Epithelial cell of esophagus (primary cell): ENCODE results near the gene OSBPL3.

Source experiments
- DNase-seq: peaks from one replicate; pipeline ENCODE4 v3.0.0; 2010; ENCODE audit warnings: low read depth
- H3K4me3 ChIP-seq: 2 replicates; pipeline ENCODE4 v1.5.1; 2011; ENCODE audit warnings: mild to moderate bottlenecking, low read length, control low read depth
- TF ChIP-seq, protein P1 (sequence below): IDR thresholded peaks from 2 replicates; pipeline ENCODE4 v1.5.1; 2011; ENCODE audit warnings: low read depth, mild to moderate bottlenecking, low read length, control low read depth, inconsistent platforms; ENCODE audit not compliant: insufficient read depth; ENCODE audit errors: missing control alignments

Gene OSBPL3

DNA sequence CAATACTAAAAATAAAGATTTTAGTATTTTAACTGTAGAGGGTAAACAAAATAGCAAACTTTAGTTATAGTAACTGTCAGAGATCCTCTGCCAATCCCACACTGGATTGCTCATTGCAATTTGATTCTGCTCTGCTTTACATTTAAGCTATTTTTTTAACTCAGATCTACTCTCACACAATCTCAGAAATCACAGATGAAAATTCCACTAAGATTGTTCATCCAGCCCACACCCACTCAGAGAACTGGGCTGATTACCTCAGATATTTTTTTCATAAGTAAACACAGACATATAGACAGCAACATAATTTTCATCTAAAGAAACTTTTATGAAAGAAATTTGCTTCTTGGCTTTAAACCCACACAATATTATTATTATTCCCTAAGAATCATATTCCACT, 7.0 kb downstream of the OSBPL3 start:
- peak; percentile 71 for DNase-seq

DNA sequence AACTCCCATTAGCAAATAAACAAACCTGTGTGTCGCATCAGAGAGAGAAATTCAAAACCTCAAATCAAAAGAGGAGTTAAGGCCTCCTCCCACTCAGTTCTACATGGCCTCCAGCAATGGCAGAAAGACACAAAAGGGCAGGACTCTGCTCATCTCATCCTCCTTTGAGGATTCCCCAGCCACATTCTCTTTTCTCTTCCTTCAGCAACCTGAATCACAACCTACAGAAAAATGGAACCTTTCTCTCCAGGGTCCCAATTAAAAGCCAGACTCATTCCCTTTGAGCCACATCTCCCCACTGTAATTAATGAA, 7.9 kb downstream of the OSBPL3 start:
- TF ChIP-seq, protein P1, sequence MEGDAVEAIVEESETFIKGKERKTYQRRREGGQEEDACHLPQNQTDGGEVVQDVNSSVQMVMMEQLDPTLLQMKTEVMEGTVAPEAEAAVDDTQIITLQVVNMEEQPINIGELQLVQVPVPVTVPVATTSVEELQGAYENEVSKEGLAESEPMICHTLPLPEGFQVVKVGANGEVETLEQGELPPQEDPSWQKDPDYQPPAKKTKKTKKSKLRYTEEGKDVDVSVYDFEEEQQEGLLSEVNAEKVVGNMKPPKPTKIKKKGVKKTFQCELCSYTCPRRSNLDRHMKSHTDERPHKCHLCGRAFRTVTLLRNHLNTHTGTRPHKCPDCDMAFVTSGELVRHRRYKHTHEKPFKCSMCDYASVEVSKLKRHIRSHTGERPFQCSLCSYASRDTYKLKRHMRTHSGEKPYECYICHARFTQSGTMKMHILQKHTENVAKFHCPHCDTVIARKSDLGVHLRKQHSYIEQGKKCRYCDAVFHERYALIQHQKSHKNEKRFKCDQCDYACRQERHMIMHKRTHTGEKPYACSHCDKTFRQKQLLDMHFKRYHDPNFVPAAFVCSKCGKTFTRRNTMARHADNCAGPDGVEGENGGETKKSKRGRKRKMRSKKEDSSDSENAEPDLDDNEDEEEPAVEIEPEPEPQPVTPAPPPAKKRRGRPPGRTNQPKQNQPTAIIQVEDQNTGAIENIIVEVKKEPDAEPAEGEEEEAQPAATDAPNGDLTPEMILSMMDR = no peak
- peak; percentile 35 for DNase-seq
- H3K4me3 ChIP-seq = no peak overlapping the region

More for the DNA sequence above, 7.0 kb downstream of the OSBPL3 start:
- TF ChIP-seq, protein P1 = no peak
- H3K4me3 ChIP-seq = no peak overlapping the region

DNA sequence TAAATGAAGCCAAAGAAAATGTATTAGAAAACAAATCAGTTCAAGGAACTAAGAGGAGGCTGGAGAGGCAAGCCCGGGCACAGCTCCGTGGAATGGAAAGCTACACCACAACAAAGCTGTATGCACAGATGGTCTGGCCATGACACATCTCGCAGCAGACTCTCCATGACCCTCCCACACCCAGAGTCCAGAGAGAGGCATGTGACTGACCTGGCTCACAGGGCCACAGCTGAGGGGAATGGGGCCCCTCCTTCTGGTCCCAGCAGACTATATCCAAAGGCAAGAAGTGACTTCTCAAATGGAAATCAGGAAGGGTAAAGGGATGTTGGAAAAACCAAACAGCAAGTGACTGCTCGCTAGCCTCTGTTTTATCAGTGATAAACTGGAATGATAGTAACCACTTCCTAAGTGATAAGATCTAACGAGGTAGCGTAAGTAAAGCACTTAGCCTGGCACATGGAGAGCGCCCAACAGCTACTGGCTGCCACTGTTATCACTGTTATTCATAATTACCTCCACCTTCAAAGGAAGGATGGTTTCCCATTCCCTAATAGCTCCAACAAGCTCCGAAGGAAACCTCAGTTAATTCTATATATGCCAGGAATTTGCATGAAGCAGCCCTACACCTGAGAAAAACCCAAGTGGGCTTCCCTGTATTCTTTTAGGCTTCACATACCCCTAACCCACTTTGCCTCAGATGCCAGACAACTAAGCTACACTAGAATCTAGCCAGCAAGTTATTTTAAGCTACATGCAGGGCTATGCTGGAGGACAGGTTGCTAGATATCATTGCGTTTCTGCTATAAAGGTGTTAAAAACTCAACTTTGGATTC, 8.4 kb downstream of the OSBPL3 start:
- peak overlapping the region; percentile 4 for H3K4me3 ChIP-seq
- peak; percentile 93 for DNase-seq
- TF ChIP-seq, protein P1 = no peak

DNA sequence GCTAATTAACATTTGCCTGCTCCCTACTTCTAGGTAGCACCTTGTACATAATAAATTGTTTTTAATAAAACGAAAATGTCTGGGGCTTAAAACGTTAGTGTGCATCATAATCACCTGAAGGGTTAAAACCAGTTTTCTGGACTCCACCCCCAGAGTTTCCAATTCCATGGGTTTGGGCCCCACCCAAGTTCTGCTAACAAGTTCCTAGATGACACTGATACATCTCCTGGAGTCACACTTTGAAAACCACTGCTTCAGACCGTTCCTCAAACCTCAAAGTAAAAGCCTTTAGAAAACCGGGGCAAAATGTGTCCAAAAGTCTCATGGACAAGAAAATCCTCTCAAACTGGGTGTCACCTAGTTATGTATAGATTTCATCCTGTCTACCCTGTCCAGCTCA, 9.3 kb downstream of the OSBPL3 start:
- TF ChIP-seq, protein P1 = no peak
- peak; percentile 73 for DNase-seq
- no peak overlapping the region for H3K4me3 ChIP-seq

DNA sequence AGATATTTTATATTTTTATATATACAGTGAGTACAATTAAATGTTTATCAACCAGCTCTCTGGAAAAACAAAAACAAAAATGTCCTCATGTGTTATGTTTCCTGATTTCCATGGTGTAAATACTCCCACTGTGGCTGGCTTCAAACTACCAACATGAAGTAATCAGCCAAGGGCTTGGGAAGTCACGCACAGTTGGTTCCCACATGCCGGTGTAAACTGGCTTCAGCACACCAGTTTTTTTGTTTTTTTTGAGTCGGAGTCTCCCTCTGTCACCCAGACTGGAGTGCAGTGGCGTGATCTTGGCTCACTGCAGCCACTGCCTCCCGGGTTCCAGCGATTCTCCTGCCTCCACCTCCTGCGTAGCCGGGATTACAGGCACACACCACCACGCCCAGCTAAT, 11.8 kb downstream of the OSBPL3 start:
- no peak for DNase-seq
- TF ChIP-seq, protein P1 = no peak

DNA sequence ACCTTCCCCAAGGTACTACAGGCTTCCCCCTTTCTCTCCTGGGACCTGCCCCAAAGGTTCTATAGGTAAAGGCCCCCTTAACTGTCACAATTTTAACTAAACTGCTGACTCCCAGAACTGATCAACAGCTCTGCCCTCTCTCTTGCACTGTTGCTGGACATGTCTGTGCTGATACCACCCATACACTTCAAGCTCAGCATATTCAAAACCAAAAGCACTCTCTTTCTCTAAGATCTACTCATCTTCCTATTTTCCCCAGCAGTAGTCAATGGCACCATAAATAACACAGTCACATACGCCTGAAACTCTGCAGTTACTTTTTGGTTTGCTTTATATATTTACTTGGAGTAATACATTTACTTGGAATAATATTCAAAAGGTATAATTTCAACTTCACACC, 12.3 kb downstream of the OSBPL3 start:
- no peak overlapping the region for H3K4me3 ChIP-seq
- no peak for DNase-seq
- TF ChIP-seq, protein P1 = no peak

More for the DNA sequence above, 11.8 kb downstream of the OSBPL3 start:
- H3K4me3 ChIP-seq = no peak overlapping the region

GRCh38 chr7:24966802-24967201, 13.2 kb downstream of the OSBPL3 start:
- peak; percentile 29 for DNase-seq
- TF ChIP-seq, protein P1 = no peak

More at GRCh38 chr7:24966802-24967201, 13.2 kb downstream of the OSBPL3 start:
- no peak overlapping the region for H3K4me3 ChIP-seq
